ENCODE results near the gene CD109. TPM values are rescaled to one million over a fixed set of nuclear protein-coding genes. Genes with fewer than 3 reads are reported as not detected.
A peak's percentile ranks its signal among the peaks of the same experiment; 100 is the strongest.
"Not testable (repeated sequence)": the region's sequence is repeated elsewhere in the genome, so short reads cannot be mapped to it uniquely, and the experiment has no call there.

Gene CD109
- total RNA-seq, 4 donors from 2014 or later: 1.9 to 7.4 (median 4.8) TPM

- Histone ChIP-seq H3K27ac (no peak overlapping the region), H3K4me1 (peaks cover 0 to 6% (median 0%) of the 10 kb centered on the region in 4 donors), H3K36me3 (no peaks in the 10 kb centered on the region), H3K4me3 (no peak overlapping the region), H3K27me3 (no peaks in the 10 kb centered on the region), H3K9me3 (no peaks in the 10 kb centered on the region)
- in situ Hi-C loops (cut with MboI; ENCODE audit: low pct_ligation_motif_present in 1 of 4, low pct_unique_long_range_greater_than_20kb in 1 of 4, low sequenced_read_pairs in 3 of 4) (loop anchor here in 2 of 4 donors (10.0 kb wide), 1 partner anchor 63 kb away; no protein-coding TSS in a partner anchor), intact Hi-C loops (cut with DNase I; ENCODE audit: low total_unique reads) (loop anchor here (5.0 kb wide), 1 partner anchor 1545 kb away; no protein-coding TSS in a partner anchor)
- 83 to 91% methylated on average over 6 to 8 of the region's 8 CpGs for WGBS, 2 donors (ENCODE audit: low coverage in 1 of 2)
- DNase-seq: no peak
- TF ChIP-seq EP300 (IDR thresholded peaks at IDR 0.05; ENCODE audit: low read depth) (no peak), POLR2AphosphoS5 (IDR thresholded peaks at IDR 0.05) (no peak), CTCF (IDR thresholded peaks at IDR 0.05) (no peak), POLR2A (IDR thresholded peaks at IDR 0.05) (no peak)
These were observed 23.9 kb upstream of the CD109 start for GRCh38 chr6:73671911-73672685.

GRCh38 chr6:73675466-73676098, 20.4 kb upstream of the CD109 start:
- no peak overlapping the region for H3K4me3 ChIP-seq
- 19 to 45% methylated on average over 2 to 4 of the region's 4 CpGs for WGBS, 2 donors (ENCODE audit: low coverage in 1 of 2)
- in situ Hi-C loops (cut with MboI; ENCODE audit: low pct_ligation_motif_present in 1 of 4, low pct_unique_long_range_greater_than_20kb in 1 of 4, low sequenced_read_pairs in 3 of 4): loop anchor here in 3 of 4 donors (5.0 to 10.0 kb wide), 2 partner anchors 57 to 59 kb away; no protein-coding TSS in a partner anchor
- no peak for TF ChIP-seq POLR2A (IDR thresholded peaks at IDR 0.05)
- TF ChIP-seq POLR2AphosphoS5 (IDR thresholded peaks at IDR 0.05): no peak
- TF ChIP-seq EP300 (IDR thresholded peaks at IDR 0.05; ENCODE audit: low read depth): no peak
- peak; percentile 80 to 91 (median 85) for TF ChIP-seq CTCF (IDR thresholded peaks at IDR 0.05)
- no peaks in the 10 kb centered on the region for H3K27me3 ChIP-seq
- no peaks in the 10 kb centered on the region for H3K4me1 ChIP-seq
- H3K36me3 ChIP-seq: no peaks in the 10 kb centered on the region
- H3K9me3 ChIP-seq: no peaks in the 10 kb centered on the region
- H3K27ac ChIP-seq: no peak overlapping the region
- DNase-seq: peak; percentile 77
- intact Hi-C loops (cut with DNase I; ENCODE audit: low total_unique reads): loop anchor here (5.0 kb wide), 1 partner anchor 57 kb away; no protein-coding TSS in a partner anchor

GRCh38 chr6:73679009-73679408, 17.0 kb upstream of the CD109 start:
- no peaks in the 10 kb centered on the region for H3K9me3 ChIP-seq
- no peaks in the 10 kb centered on the region for H3K4me1 ChIP-seq
- no peak overlapping the region for H3K27ac ChIP-seq
- TF ChIP-seq CTCF (IDR thresholded peaks at IDR 0.05) (no peak), EP300 (IDR thresholded peaks at IDR 0.05; ENCODE audit: low read depth) (no peak), POLR2AphosphoS5 (IDR thresholded peaks at IDR 0.05) (no peak), POLR2A (IDR thresholded peaks at IDR 0.05) (no peak)
- in situ Hi-C loops (cut with MboI; ENCODE audit: low pct_ligation_motif_present in 1 of 4, low pct_unique_long_range_greater_than_20kb in 1 of 4, low sequenced_read_pairs in 3 of 4) (loop anchor here in 3 of 4 donors (5.0 to 10.0 kb wide), 2 partner anchors 53 to 56 kb away; no protein-coding TSS in a partner anchor), intact Hi-C loops (cut with DNase I; ENCODE audit: low total_unique reads) (loop anchor here (5.0 kb wide), 1 partner anchor 53 kb away; no protein-coding TSS in a partner anchor)
- no peak overlapping the region for H3K4me3 ChIP-seq
- H3K36me3 ChIP-seq: no peaks in the 10 kb centered on the region
- 61 to 80% methylated on average over 2 to 3 of the region's 3 CpGs for WGBS, 2 donors (ENCODE audit: low coverage in 1 of 2)
- no peaks in the 10 kb centered on the region for H3K27me3 ChIP-seq
- no peak for DNase-seq

GRCh38 chr6:73679846-73680245, 16.2 kb upstream of the CD109 start:
- not testable (repeated sequence) for H3K9me3 ChIP-seq, H3K4me1 ChIP-seq, H3K4me3 ChIP-seq, H3K27ac ChIP-seq, H3K27me3 ChIP-seq, H3K36me3 ChIP-seq, DNase-seq
- in situ Hi-C loops (cut with MboI; ENCODE audit: low pct_ligation_motif_present in 1 of 4, low pct_unique_long_range_greater_than_20kb in 1 of 4, low sequenced_read_pairs in 3 of 4) (loop anchor here (5.0 to 10.0 kb wide), 2 partner anchors 52 to 55 kb away; no protein-coding TSS in a partner anchor), intact Hi-C loops (cut with DNase I; ENCODE audit: low total_unique reads) (loop anchor here (5.0 kb wide), 1 partner anchor 52 kb away; no protein-coding TSS in a partner anchor)
- 77 to 84% methylated on average over 4 to 5 of the region's 5 CpGs for WGBS, 2 donors (ENCODE audit: low coverage in 1 of 2)
